GM06990 (cell line): ENCODE results near the gene SEPSECS.

Source experiments
- DNase-seq: peaks from one replicate; pipeline ENCODE4 v3.0.0-alpha.2; 2011; ENCODE audit not compliant: insufficient read length; ENCODE audit errors: extremely low read depth
- H3K27me3 ChIP-seq: replicated peaks from 2 replicates; pipeline ENCODE4 v1.6.0; 2011; ENCODE audit warnings: low read length; ENCODE audit not compliant: control insufficient read depth, insufficient read depth
- H3K36me3 ChIP-seq: 2 replicates; pipeline ENCODE4 v1.5.1; 2011; ENCODE audit warnings: low read length; ENCODE audit not compliant: control insufficient read depth, insufficient read depth
- H3K4me3 ChIP-seq: replicated peaks from 2 replicates; pipeline ENCODE4 v1.5.1; 2011; ENCODE audit warnings: low read depth, mild to moderate bottlenecking, control low read depth, low read length
- TF ChIP-seq, protein P1 (sequence below): IDR thresholded peaks from 2 replicates; pipeline ENCODE4 v1.5.1; 2011; ENCODE audit warnings: low read length, control low read depth, mild to moderate bottlenecking, inconsistent platforms; ENCODE audit not compliant: insufficient read depth, poor library complexity, severe bottlenecking

Gene SEPSECS

DNA sequence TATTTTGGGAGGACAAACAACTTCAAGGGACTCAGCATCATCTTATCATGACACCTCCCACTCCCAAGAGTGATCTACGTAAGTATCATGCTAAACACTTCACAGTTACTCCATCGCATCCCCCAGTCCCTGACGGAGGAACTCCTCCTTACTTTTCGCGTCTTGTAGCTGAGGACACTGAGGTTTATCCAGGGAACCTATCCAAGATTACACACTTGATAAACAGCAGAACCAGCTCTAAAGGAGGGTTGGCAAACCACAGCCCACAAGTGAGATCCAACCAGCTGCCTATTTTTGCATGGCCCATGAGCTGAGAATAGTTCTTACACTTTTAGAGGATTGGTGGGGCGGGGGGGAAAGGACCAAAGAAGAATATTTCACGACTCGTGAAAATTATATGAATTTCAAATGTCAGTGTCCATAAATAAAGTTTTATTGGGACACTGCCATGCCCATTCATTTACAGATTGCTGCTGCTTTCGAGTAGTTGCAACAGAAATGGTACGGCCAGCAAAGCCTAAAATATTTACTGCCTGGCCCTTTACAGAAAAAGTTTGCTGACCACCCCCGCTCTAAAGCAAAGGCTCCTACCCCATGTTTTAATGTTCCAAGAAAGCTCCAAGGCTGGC, 47.8 kb downstream of the SEPSECS start:
- no peak overlapping the region for H3K4me3 ChIP-seq
- no peaks in the 10 kb centered on the region for H3K36me3 ChIP-seq
- TF ChIP-seq, protein P1, sequence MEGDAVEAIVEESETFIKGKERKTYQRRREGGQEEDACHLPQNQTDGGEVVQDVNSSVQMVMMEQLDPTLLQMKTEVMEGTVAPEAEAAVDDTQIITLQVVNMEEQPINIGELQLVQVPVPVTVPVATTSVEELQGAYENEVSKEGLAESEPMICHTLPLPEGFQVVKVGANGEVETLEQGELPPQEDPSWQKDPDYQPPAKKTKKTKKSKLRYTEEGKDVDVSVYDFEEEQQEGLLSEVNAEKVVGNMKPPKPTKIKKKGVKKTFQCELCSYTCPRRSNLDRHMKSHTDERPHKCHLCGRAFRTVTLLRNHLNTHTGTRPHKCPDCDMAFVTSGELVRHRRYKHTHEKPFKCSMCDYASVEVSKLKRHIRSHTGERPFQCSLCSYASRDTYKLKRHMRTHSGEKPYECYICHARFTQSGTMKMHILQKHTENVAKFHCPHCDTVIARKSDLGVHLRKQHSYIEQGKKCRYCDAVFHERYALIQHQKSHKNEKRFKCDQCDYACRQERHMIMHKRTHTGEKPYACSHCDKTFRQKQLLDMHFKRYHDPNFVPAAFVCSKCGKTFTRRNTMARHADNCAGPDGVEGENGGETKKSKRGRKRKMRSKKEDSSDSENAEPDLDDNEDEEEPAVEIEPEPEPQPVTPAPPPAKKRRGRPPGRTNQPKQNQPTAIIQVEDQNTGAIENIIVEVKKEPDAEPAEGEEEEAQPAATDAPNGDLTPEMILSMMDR = no peak
- no peaks in the 10 kb centered on the region; the same call in 1 of the 2 replicates for H3K27me3 ChIP-seq
- no peak for DNase-seq

DNA sequence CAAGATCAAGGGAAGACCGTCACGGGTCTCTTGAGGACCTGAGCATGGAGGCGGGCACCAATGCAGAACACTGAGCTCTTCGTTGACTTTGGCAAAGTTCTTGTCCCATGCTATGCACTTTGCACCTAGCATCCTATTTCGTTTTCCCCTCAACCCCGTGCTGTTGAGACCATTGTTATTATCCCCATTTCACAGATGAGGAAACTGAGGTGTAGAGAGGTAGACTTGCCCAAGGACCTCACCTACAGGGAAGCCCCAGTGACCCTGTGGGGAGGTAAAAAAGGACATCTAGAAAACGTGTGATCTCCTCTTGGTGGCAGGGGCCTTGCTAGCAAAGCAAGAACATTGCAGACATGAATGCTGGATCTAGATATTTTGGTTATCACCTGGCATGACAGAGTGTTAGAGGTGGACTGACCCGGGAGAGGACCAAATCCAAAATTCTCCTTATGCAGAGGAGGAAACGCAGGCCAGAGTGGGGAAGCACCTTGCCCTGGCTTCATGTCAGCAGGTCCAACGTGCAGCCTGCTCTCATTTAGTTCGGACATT, 48.5 kb downstream of the SEPSECS start:
- H3K27me3 ChIP-seq = no peaks in the 10 kb centered on the region; the same call in 1 of the 2 replicates
- no peak overlapping the region for H3K4me3 ChIP-seq
- TF ChIP-seq, protein P1 = no peak
- H3K36me3 ChIP-seq = no peaks in the 10 kb centered on the region
- no peak for DNase-seq

DNA sequence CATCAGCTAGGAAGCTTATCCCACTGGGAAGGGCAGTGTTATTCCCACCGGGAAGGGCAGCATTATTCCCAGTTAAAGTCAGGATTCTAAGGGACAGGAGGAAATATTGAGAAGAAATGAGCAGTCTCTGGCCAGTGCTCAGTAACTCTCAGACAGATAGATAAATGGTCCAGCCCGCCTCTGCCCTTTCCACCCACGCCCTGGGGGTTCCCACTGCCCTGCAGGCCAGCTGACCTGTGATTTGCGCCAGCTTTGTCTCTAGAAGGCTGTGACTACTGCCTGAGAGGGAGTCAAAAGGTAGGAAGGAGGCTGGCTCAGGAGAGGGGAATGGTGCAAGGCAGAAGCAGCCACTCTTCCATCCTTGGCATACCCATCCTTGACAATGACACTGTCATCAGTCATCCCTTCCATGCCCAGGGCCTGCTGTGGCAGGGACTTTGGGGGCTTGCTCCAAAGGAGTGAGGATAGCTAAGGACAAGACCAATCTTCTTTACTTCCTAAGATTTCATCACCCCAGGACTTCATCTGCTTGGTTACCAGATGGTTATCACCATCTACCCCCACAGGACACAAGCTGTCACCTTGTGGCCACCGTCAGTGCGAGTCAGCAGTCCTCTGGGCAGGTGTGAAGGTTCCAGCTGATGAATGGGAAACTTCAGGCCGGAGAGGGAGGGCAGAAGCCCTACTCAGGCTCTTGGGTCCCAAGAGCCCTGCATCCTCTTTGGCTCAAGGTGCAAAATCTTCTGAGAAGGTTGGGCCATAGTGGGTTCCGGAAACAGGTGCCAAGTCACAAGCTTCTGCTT, 49.5 kb downstream of the SEPSECS start:
- no peaks in the 10 kb centered on the region; the same call in 1 of the 2 replicates for H3K27me3 ChIP-seq
- TF ChIP-seq, protein P1 = no peak
- no peak overlapping the region for H3K4me3 ChIP-seq
- DNase-seq = no peak
- H3K36me3 ChIP-seq = no peaks in the 10 kb centered on the region

DNA sequence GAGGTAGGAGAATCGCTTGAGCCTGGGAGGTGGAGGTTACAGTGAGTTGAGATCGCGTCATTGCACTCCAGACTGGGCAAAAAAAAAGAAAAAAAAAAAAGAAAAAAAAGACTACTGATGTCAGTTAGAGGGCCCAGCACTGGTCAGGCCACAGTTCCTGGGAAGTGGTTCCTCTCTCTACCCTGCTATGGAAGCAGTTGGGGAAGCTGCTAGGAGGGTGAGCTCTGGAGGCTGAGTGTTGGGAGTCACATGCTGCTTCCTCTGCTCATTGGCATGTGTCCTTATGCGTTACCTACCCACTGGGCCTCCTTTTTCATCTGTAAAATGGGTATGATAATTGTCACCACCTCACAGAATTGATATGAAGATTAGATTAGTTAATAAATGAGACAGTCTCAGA, 50.7 kb downstream of the SEPSECS start:
- Histone ChIP-seq H3K4me3 (no peak overlapping the region), H3K27me3 (no peaks in the 10 kb centered on the region; the same call in 1 of the 2 replicates), H3K36me3 (no peaks in the 10 kb centered on the region)
- DNase-seq = no peak
- TF ChIP-seq, protein P1 = no peak

DNA sequence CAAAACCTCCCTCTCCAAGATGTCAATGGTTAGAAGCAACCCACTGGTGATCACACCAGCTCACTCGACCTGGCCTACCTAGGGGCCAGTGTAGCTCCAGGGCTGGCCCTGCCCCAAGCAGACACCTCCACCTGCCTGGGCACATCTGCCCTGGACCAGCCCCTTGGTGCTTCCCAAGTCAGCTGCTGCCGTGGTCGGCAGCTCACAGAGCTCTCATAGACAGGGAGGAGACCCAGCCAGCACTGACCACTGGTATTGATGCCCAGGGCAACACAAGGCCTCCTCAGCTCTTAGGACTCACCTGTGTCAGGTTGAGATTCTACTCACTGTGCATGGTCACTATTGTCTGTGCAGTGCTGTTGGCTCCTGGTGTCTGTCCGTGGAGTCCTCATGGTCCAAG, 51.7 kb downstream of the SEPSECS start:
- H3K36me3 ChIP-seq = no peaks in the 10 kb centered on the region
- TF ChIP-seq, protein P1 = no peak
- H3K27me3 ChIP-seq = no peaks in the 10 kb centered on the region; the same call in 1 of the 2 replicates
- H3K4me3 ChIP-seq = no peak overlapping the region
- no peak for DNase-seq
